NT2/D1 (cell line): Measurements from ENCODE around the gene GALK1.

Experiments used
- DNase-seq: peaks from one replicate; pipeline ENCODE4 v3.0.0-alpha.2; 2011; ENCODE audit warnings: low read depth, low spot score
- H3K27me3 ChIP-seq: 2 replicates; pipeline ENCODE4 v1.6.0; 2011; ENCODE audit warnings: mild to moderate bottlenecking; ENCODE audit not compliant: insufficient read length, insufficient read depth
- H3K36me3 ChIP-seq: 2 replicates; pipeline ENCODE4 v1.6.1; 2011; ENCODE audit warnings: mild to moderate bottlenecking, low read length, mixed read lengths; ENCODE audit not compliant: insufficient read depth, insufficient read length
- H3K4me1 ChIP-seq: 2 replicates; pipeline ENCODE4 v1.5.1; 2011; ENCODE audit not compliant: insufficient read depth, insufficient read length
- H3K4me3 ChIP-seq: 2 replicates; pipeline ENCODE4 v1.5.1; 2011; ENCODE audit warnings: low read depth; ENCODE audit not compliant: insufficient read length
- H3K9ac ChIP-seq: 2 replicates; pipeline ENCODE4 v1.6.0; 2011; ENCODE audit warnings: low read depth; ENCODE audit not compliant: insufficient read length
- H3K9me3 ChIP-seq: 2 replicates; pipeline ENCODE4 v1.5.1; 2011; ENCODE audit warnings: mild to moderate bottlenecking, low read length; ENCODE audit not compliant: insufficient read depth
- SUZ12 ChIP-seq: IDR thresholded peaks from 2 replicates; pipeline ENCODE4 v1.6.1; 2011; ENCODE audit not compliant: insufficient read length, insufficient read depth; ENCODE audit errors: extremely low read depth
- YY1 ChIP-seq: IDR thresholded peaks from 2 replicates; pipeline ENCODE4 v1.6.1; 2011; ENCODE audit not compliant: insufficient read length, insufficient read depth
- ZNF274 ChIP-seq: IDR thresholded peaks from 2 replicates; pipeline ENCODE4 v1.6.1; 2011; ENCODE audit warnings: mild to moderate bottlenecking, low read depth, low read length

GALK1 gene

GRCh38 chr17:75759457-75759856 lies 5.5 kb downstream of the GALK1 start:
- H3K27me3 ChIP-seq: no peaks in the 10 kb centered on the region
- no peaks in the 10 kb centered on the region for H3K9me3 ChIP-seq
- TF ChIP-seq YY1 (no peak), SUZ12 (no peak), ZNF274 (no peak)
- peaks cover 18% of the 10 kb centered on the region for H3K36me3 ChIP-seq
- H3K4me1 ChIP-seq: peaks cover 32% of the 10 kb centered on the region
- DNase-seq: no peak
- peak overlapping the region; percentile 44 for H3K9ac ChIP-seq
- no peak overlapping the region for H3K4me3 ChIP-seq

DNA sequence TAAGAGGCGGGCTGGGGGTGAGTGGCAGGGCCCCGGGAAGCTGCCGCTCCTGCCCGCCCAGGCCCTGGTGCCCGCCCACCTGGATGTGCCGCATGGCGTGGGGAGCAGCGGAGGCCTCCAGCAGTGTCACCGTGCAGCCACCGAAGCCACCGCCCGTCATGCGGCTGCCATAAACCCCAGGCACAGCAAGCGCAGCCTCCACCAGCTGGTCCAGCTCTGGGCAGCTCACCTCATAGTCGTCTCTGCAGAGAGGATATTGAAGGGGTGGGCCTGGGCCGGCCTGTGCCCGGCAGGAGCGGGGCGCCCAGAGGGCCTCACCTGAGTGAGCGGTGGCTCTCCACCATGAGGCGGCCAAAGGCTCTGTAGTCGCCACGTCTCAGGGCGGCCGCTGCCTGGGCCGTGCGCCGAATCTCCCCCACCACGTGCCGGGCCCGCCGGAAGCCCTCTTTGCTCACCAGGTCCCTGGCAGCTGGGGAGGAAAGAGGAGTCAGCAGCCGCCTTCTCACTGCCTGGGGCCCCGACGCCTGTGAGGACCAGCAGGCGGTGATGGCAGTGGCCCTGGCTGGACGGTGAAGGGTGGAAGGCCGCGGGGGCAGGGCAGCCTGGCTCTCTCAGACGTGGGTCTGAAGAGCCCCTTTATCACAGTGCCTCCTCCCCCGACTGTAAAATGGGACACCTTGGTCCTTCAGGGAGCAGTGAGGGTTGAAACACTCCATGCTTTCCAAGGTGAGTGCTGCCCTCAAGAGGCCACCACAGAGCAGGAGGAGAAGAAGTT lies 6.7 kb downstream of the GALK1 start:
- no peak overlapping the region for H3K9ac ChIP-seq
- H3K4me1 ChIP-seq: peaks cover 30% of the 10 kb centered on the region
- no peak for TF ChIP-seq ZNF274
- TF ChIP-seq YY1: no peak
- TF ChIP-seq SUZ12: no peak
- H3K9me3 ChIP-seq: no peaks in the 10 kb centered on the region
- DNase-seq: no peak
- no peaks in the 10 kb centered on the region for H3K27me3 ChIP-seq
- H3K4me3 ChIP-seq: no peak overlapping the region
- H3K36me3 ChIP-seq: peaks cover 18% of the 10 kb centered on the region

DNA sequence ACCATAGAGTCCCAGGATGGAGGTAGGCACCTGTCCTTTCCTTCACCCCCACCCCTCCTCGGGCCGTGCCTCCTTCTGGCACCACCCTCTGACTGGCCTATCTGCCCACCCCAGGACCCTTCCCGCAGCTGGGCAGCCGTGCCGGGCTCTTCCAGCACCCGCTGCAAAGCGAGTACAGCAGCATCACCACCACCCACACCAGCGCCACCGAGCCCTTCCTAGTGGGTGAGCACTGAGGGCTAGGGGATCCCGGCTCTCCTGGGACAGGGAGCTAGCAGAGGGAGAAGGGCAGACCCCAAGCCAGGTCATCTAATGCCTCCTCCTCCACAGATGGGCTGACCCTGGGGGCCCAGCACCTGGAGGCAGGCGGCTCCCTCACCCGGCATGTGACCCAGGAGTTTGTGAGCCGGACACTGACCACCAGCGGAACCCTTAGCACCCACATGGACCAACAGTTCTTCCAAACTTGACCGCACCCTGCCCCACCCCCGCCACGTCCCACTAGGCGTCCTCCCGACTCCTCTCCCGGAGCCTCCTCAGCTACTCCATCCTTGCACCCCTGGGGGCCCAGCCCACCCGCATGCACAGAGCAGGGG lies 7.8 kb downstream of the GALK1 start:
- Histone ChIP-seq H3K4me3 (no peak overlapping the region), H3K9ac (no peak overlapping the region), H3K4me1 (peaks cover 33% of the 10 kb centered on the region), H3K36me3 (peaks cover 10% of the 10 kb centered on the region), H3K27me3 (no peaks in the 10 kb centered on the region), H3K9me3 (no peaks in the 10 kb centered on the region)
- no peak for DNase-seq
- no peak for TF ChIP-seq YY1
- TF ChIP-seq ZNF274: no peak
- TF ChIP-seq SUZ12: no peak

DNA sequence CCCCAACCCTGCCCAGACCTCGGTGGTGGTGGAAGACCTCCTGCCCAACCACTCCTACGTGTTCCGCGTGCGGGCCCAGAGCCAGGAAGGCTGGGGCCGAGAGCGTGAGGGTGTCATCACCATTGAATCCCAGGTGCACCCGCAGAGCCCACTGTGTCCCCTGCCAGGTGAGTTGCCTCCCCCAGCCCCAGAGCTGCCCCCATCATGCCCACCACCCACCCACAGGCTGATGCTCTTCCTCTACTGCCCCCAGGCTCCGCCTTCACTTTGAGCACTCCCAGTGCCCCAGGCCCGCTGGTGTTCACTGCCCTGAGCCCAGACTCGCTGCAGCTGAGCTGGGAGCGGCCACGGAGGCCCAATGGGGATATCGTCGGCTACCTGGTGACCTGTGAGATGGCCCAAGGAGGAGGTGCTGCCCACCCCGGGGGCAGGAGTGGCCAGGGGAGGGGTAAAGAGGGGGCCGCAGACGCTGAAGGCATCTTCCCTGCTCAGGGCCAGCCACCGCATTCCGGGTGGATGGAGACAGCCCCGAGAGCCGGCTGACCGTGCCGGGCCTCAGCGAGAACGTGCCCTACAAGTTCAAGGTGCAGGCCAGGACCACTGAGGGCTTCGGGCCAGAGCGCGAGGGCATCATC lies 8.4 kb downstream of the GALK1 start:
- DNase-seq: no peak
- Histone ChIP-seq H3K36me3 (peaks cover 8% of the 10 kb centered on the region), H3K4me1 (peaks cover 33% of the 10 kb centered on the region), H3K9me3 (no peaks in the 10 kb centered on the region), H3K4me3 (no peak overlapping the region), H3K9ac (no peak overlapping the region), H3K27me3 (no peaks in the 10 kb centered on the region)
- no peak for TF ChIP-seq ZNF274
- no peak for TF ChIP-seq SUZ12
- no peak for TF ChIP-seq YY1

DNA sequence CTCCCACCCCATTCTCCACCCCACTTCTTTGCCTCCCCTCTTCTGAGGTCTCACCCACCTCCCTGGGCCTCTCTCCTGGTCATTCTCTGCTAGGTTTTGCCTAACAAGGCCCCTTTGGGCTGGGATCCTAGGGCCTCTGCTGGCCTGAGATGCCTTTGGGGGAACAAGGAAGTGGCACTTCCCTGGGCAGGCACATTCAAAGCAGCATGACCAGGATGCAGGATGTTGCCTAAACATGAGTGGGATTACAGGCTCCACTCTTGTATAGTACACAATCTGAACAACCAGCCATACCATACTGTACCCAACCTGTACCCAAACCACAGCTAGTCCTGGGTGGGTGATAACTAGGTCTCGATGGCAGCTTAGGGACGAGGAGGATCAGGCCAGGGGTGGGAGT lies 9.0 kb downstream of the GALK1 start:
- Histone ChIP-seq H3K36me3 (peaks cover 8% of the 10 kb centered on the region), H3K4me3 (no peak overlapping the region), H3K4me1 (peaks cover 33% of the 10 kb centered on the region), H3K9ac (no peak overlapping the region), H3K27me3 (no peaks in the 10 kb centered on the region), H3K9me3 (no peaks in the 10 kb centered on the region)
- DNase-seq: no peak
- no peak for TF ChIP-seq YY1
- TF ChIP-seq SUZ12: no peak
- no peak for TF ChIP-seq ZNF274

- Histone ChIP-seq H3K9me3 (no peaks in the 10 kb centered on the region), H3K4me1 (peaks cover 33% of the 10 kb centered on the region), H3K4me3 (no peak overlapping the region), H3K9ac (no peak overlapping the region), H3K27me3 (no peaks in the 10 kb centered on the region), H3K36me3 (peaks cover 8% of the 10 kb centered on the region)
- TF ChIP-seq ZNF274 (no peak), SUZ12 (no peak), YY1 (no peak)
- no peak for DNase-seq
Measured at GRCh38 chr17:75755205-75755901, 9.6 kb downstream of the GALK1 start.
